Measurements from ENCODE around the gene UBP1.

DNA sequence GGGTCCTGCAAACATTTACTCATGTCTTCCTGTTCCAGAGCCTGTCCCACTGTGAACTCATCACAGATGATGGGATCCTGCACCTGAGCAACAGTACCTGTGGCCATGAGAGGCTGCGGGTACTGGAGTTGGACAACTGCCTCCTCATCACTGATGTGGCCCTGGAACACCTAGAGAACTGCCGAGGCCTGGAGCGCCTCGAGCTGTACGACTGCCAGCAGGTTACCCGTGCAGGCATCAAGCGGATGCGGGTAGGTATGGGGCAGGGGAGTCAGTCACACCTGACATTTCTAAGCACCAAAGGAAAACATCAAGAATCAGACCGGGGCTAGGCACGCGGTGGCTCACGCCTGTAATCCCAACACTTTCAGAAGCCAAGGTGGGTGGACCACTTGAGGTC lies 56.3 kb downstream of the UBP1 start:
- TF ChIP-seq, protein P1, sequence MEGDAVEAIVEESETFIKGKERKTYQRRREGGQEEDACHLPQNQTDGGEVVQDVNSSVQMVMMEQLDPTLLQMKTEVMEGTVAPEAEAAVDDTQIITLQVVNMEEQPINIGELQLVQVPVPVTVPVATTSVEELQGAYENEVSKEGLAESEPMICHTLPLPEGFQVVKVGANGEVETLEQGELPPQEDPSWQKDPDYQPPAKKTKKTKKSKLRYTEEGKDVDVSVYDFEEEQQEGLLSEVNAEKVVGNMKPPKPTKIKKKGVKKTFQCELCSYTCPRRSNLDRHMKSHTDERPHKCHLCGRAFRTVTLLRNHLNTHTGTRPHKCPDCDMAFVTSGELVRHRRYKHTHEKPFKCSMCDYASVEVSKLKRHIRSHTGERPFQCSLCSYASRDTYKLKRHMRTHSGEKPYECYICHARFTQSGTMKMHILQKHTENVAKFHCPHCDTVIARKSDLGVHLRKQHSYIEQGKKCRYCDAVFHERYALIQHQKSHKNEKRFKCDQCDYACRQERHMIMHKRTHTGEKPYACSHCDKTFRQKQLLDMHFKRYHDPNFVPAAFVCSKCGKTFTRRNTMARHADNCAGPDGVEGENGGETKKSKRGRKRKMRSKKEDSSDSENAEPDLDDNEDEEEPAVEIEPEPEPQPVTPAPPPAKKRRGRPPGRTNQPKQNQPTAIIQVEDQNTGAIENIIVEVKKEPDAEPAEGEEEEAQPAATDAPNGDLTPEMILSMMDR (IDR thresholded peaks at IDR 0.05), result no peak
- TF ChIP-seq POLR2AphosphoS5 (IDR thresholded peaks at IDR 0.05) (no peak), POLR2A (IDR thresholded peaks at IDR 0.05) (no peak)

All from upper lobe of left lung (tissue), 4 donors.